Aorta (tissue), 5 donors: Measurements from ENCODE around the gene PYGO2. TPM values are rescaled to one million over a fixed set of nuclear protein-coding genes. Genes with fewer than 3 reads are reported as not detected.

ENCODE experiments used
- ATAC-seq: fragments of 200-7000 bp; cut with Tn5 transposase; one replicate; pipeline ENCODE4 v1.9.1; 2022; ENCODE audit warnings: moderate library complexity; ENCODE audit not compliant: low FRiP score
- DNase-seq, 2 donors: peaks; one replicate each; pipeline ENCODE4 v3.0.0-alpha.2; 2020
- H3K27ac ChIP-seq, 2 donors: one replicate each; pipeline ENCODE4 v1.5.1; 2013; ENCODE audit warnings: low read length in 2 of 2, mild to moderate bottlenecking in 2 of 2, moderate library complexity in 2 of 2, control low read depth in 1 of 2, inconsistent platforms in 1 of 2, low read depth in 1 of 2
- H3K27me3 ChIP-seq, 2 donors: one replicate each; pipeline ENCODE4 v1.6.1; 2013; ENCODE audit warnings: control low read depth in 1 of 2, low read length in 1 of 2, mild to moderate bottlenecking in 1 of 2, moderate library complexity in 1 of 2; ENCODE audit not compliant: insufficient read depth in 2 of 2, control insufficient read depth in 1 of 2
- H3K36me3 ChIP-seq, 2 donors: one replicate each; pipeline ENCODE4 v1.6.1; 2013; ENCODE audit warnings: control low read depth in 1 of 2, low read length in 1 of 2, mild to moderate bottlenecking in 1 of 2; ENCODE audit not compliant: insufficient read depth in 2 of 2, control insufficient read depth in 1 of 2
- H3K4me1 ChIP-seq, 2 donors: one replicate each; pipeline ENCODE4 v1.6.1; 2013; ENCODE audit warnings: low read length in 2 of 2, control low read depth in 1 of 2, mild to moderate bottlenecking in 1 of 2, moderate library complexity in 1 of 2; ENCODE audit not compliant: insufficient read depth in 2 of 2, control insufficient read depth in 1 of 2
- H3K4me3 ChIP-seq, 2 donors: one replicate each; pipeline ENCODE4 v1.5.1; 2013; ENCODE audit warnings: low read length in 2 of 2, control low read depth in 1 of 2, mild to moderate bottlenecking in 1 of 2
- H3K9me3 ChIP-seq: one replicate; pipeline ENCODE4 v1.6.1; 2013; ENCODE audit warnings: mild to moderate bottlenecking, low read length; ENCODE audit not compliant: control insufficient read depth
- WGBS, 2 donors: extraction: QIAGEN DNeasy Blood & Tissue Kit; methylation state at CpG; one replicate each; pipeline ENCODE4 v1.1.7; 2013; 5-methylcytosine and 5-hydroxymethylcytosine counted together
- intact Hi-C, 2 donors: fragments of 100-400 bp; cut with DNase I; formaldehyde crosslinking; loops; one replicate each; pipeline versions ENCODE4 v1.14.2 to v1.15.0; 2022
- polyA plus RNA-seq, 2 donors: library from polyadenylated mRNA; stranded (reverse); fragments of 200-250 nt; gene quantifications; one replicate each; pipeline ENCODE4 v1.2.3, GENCODE V29; 2013
- total RNA-seq, 2 donors: library from RNA; stranded (reverse); fragmentation: NEBNext Ultra II Directional; extraction: Animal tissue kit (Norgen Biotek cat#: 25700); gene quantifications; one replicate each; pipeline ENCODE4 v1.2.1, GENCODE V29; 2021
- donor health status: healthy with polysubstance abuse.
- donor health status: Bipolar disorder and iron deficiency.
- donor health status: DM: no; HTN: no; CAD: no.
- donor health status: DM: no; HTN: no; CAD: no.
- donor health status: DM: yes; HTN: yes; CAD: no.

Gene PYGO2
- total and polyA plus RNA-seq, 4 donors, result 11.6 to 23.6 (median 16.9) TPM

DNA sequence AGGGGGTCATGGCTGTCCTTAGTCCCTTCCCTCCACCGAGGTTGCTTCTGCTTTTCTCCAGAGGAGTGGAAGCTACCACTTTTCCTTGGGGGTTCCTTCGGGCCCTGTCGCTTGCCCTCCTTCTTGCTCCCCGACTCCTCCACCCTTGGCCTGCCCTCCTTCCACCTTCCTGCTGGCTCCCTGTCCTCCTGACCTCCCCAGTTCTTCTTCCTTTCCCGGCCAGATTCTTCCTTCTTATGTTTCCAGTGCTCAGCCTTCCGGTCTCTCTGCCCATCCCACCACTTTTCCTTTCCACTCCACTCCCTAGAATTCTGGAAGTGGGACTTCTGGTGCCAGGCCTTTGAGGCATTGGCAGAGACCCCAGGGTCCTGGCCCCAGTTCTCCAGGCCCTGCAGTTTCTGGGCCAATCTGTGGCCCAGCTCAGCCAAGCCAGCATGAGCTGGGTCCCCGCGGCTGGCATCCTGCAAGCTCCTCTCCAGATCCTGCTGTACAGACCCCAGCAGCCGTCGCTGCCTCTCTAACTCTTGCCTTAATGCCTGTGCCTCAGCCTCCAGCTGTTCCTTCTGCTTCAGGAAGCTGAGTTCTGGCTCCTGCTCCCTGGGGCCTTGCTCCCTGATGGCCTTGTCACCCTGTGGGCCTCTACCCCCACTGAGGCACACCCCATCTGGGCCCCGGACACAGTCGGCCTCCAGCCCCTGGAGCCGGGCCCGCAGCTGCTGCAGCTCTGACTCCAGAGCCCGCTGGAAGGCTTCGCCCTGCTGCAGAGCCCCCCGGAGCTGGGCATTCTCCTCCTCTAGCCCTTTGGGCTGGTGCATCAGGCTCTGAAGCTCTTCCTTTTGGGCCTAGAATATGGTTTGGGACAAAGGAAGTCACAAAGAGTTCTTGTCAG, 15.4 kb downstream of the PYGO2 start:
- Histone ChIP-seq H3K4me3 (no peak overlapping the region), H3K27ac (no peak overlapping the region), H3K4me1 (no peaks in the 10 kb centered on the region), H3K36me3 (no peaks in the 10 kb centered on the region), H3K9me3 (no peaks in the 10 kb centered on the region), H3K27me3 (no peaks in the 10 kb centered on the region)
- intact Hi-C loops, result no loop called here
- ATAC-seq (no peak), DNase-seq (no peak)
- 39 to 65% methylated on average over 17 of the region's 17 CpGs for WGBS, 2 donors

DNA sequence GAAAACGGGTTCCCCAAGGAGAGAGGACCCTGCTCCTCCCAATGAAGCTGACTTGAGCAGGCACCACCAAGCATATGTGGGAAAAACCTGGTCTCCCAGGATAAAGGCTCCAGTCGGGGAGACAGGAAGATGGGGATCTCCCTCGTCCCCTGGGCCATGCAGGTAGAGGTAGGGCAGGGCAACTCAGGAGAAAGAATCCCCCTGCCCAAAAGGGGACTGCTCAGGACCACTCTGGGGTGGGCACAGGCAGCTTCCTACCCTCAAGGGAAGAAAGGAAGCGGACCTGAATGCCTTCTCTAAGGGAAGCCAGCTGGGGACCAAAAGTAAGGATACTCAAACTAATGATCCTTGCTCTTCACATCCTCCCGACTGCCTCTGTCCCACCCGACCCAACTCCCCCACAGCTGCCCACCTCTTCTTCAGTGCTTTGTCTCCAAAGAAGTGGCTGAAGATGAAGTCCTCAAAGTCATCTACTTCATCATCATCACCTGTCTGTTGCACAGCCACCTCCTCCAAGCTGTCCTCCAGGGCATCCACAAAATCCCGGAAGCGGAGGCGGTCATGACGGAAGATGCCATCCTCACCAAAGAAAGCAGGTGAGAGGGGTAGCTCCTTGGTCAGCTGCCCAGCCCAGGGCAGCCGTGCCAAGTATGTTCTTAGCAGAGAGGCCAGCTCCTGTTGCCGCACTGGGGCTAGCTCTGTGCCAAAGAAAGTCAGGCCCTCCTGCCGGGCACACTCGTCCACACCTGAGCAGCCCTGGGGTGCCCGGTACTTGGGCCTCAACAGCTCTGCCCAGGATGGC, 16.2 kb downstream of the PYGO2 start:
- Histone ChIP-seq H3K36me3 (no peaks in the 10 kb centered on the region), H3K9me3 (no peaks in the 10 kb centered on the region), H3K4me3 (no peak overlapping the region), H3K27ac (no peak overlapping the region), H3K4me1 (no peaks in the 10 kb centered on the region), H3K27me3 (no peaks in the 10 kb centered on the region)
- DNase-seq (no peak), ATAC-seq (no peak)
- 71 to 73% methylated on average over 15 of the region's 15 CpGs for WGBS, 2 donors
- intact Hi-C loops, result no loop called here

DNA sequence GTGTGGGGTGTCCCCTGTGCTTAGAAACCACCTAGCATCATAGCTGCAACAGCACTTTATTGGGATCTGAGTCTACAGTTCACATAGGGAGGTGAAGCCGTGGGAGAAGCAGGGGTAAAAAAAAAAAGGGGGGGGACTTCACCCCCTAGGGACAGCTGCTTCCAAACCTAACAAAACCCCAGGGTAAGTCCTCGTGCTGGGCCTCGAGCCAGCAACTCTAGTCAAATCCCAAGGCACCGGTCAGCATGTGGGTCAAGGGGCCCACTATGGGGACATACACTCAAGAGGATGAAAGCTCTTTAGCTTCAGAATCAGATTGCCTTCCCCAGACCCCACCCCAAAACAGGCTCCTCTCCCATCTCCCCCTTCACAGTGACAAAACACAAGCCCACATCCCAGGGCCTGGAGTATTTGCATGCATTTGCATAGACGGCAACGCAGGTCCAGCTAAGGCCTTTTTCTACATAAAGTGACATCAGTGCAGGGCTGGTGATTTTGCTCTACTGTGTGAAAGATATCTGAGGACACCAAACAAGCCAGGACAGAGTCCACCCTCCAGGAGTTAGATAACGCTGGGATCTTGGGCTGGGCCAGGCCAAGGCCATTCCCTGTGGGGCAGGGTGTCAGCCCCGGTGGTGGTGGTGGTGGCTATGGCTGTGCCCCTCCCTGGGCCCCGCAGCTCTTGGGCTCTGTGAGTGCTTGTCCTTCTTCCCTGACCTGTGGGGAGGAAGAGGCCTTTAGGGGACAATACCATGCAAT, 17.0 kb downstream of the PYGO2 start:
- Histone ChIP-seq H3K36me3 (no peaks in the 10 kb centered on the region), H3K4me3 (no peak overlapping the region), H3K9me3 (no peaks in the 10 kb centered on the region), H3K27me3 (no peaks in the 10 kb centered on the region), H3K27ac (no peak overlapping the region), H3K4me1 (no peaks in the 10 kb centered on the region)
- 18 to 27% methylated on average over 9 of the region's 9 CpGs for WGBS, 2 donors
- no peak for DNase-seq
- intact Hi-C loops, result no loop called here
- ATAC-seq, result no peak

DNA sequence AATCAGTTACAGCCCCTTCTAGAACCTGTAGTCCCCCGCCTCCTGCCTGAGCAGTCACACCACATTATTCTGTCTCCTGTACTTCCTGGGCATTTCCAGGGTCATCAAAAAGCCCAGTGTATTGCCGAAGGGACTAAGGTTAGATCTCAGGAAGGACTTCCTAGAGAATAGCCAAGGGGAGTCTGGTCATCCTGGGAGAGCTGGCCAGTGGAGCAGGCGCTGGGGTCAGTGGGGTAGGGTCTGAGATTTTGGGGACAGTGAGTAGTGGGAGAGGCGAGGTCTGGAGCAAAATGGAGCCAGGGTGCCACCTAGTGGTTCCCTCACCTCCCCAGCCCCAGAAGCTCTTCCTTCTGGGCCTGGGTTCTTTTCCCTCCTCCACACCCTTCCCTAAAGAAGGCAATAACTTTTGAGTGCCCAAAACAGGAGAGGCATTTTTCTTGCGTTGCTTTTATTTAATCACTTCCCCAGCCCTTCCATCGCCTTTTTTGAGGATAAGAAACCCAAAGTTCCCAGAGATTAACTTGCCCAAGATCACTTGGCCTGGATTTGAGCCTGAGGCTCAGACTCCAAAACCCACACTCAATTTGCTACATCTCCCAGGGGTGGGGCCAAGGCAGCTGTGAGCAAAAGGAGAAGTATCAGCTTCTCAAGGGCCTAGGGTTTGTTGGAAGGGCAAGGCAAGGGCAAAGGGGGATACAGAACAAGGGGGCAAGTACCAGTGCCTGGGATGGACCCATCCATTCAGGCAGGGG, 17.8 kb downstream of the PYGO2 start:
- no peaks in the 10 kb centered on the region for H3K4me1 ChIP-seq
- no peaks in the 10 kb centered on the region for H3K9me3 ChIP-seq
- WGBS, 2 donors, result 53 to 55% methylated on average over 6 of the region's 6 CpGs
- DNase-seq, result no peak
- no peak overlapping the region for H3K27ac ChIP-seq
- no peaks in the 10 kb centered on the region for H3K36me3 ChIP-seq
- no peak for ATAC-seq
- intact Hi-C loops, result no loop called here
- H3K4me3 ChIP-seq, result no peak overlapping the region
- no peaks in the 10 kb centered on the region for H3K27me3 ChIP-seq

DNA sequence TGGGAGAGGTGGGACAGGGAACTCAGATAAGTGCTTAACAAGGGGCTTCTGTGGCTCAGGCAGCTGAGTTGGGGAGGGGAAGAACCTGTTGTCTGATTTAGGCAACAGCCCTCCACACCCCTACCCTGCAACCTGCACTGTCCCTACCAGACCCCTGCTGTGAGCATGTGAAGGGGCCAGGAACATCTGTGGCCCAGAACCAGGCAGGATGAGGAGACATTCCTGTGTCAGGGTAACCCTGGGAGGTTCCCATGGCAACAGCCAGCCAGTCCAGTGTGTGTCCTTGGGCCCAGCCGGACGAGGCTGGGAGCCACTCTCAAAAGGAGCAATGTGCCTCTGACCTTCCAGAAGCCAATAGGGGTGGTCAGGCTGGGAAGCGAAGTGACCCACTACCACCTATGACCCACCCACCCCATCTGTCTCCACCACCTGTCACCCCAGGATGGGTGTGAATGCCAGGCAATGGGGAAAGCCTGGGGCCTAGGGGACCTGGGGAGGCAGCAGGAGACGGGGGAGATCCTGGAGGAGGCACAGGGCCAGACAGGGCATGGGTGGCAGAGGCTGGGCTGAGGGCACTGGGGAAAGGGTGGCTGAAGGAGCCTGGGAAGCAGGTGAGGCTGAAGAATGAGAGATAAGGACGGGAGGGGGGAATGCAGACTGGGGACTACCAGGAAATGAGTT, 20.1 kb downstream of the PYGO2 start:
- Histone ChIP-seq H3K27ac (no peak overlapping the region), H3K36me3 (no peaks in the 10 kb centered on the region), H3K9me3 (no peaks in the 10 kb centered on the region), H3K27me3 (no peaks in the 10 kb centered on the region), H3K4me1 (no peaks in the 10 kb centered on the region), H3K4me3 (no peak overlapping the region)
- DNase-seq (no peak), ATAC-seq (no peak)
- WGBS, 2 donors, result 58 to 59% methylated on average over 5 of the region's 5 CpGs
- intact Hi-C loops, result no loop called here

DNA sequence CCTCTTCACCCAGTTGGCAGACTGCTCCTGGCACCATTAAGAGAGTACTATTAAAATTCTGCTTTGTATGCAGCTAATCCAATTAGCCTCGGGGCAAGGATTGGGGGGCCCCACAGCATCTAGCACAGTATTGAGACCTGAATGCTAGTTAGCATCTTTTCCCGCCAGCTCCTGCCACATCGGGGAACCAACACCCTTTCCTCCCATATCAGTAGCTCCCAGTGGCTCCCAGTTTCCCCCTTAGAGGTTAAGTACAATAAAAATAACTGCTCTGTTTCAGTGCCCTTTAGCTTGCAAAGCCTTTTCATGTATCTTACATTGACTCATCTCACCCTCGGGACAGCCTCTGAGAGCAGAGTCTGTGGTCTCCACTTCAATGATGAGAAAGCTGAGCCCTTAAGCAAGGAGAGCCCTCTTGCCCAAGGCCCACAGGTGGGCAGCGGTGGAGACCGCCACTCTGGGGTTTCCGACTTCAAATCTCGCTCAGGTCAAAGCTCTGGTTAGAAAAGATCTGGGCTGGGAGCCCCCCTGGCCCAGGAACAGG, 20.9 kb downstream of the PYGO2 start:
- intact Hi-C loops, result no loop called here
- 84 to 87% methylated on average over 8 of the region's 8 CpGs for WGBS, 2 donors
- Histone ChIP-seq H3K9me3 (no peaks in the 10 kb centered on the region), H3K4me3 (no peak overlapping the region), H3K4me1 (no peaks in the 10 kb centered on the region), H3K27ac (no peak overlapping the region), H3K36me3 (no peaks in the 10 kb centered on the region), H3K27me3 (no peaks in the 10 kb centered on the region)
- ATAC-seq (no peak), DNase-seq (no peak)

DNA sequence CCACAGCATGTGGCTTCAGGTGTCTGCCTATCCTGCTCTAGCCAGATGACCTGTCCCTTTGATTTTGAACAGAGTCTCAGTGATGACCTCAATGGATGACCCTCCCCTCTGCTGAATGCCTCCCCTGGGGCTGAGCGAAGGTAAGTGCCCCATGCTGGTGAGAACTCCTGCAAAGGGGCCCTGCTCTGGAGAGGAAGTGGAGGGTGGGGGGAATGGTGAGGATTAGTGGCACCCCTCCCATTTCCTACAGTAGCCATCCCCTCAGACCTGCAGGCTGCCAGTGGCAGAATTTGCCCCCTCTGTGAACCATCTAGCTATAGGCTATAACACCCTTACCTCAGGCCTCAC, 21.4 kb downstream of the PYGO2 start:
- H3K4me1 ChIP-seq, result no peaks in the 10 kb centered on the region
- intact Hi-C loops, result no loop called here
- H3K4me3 ChIP-seq, result no peak overlapping the region
- no peaks in the 10 kb centered on the region for H3K27me3 ChIP-seq
- WGBS, 2 donors, result 87 to 95% methylated on average over 1 of the region's 1 CpG
- DNase-seq (no peak), ATAC-seq (no peak)
- H3K27ac ChIP-seq, result no peak overlapping the region
- no peaks in the 10 kb centered on the region for H3K36me3 ChIP-seq
- no peaks in the 10 kb centered on the region for H3K9me3 ChIP-seq
